Measurements from ENCODE around the gene ZP1.

Gene ZP1

GRCh38 chr11:60838132-60838531, 29.2 kb upstream of the ZP1 start:
- no peak overlapping the region for H3K4me3 ChIP-seq (ENCODE audit: control insufficient read depth, low read depth, low read length)
- DNase-seq (ENCODE audit: low read depth): no peak
- TF ChIP-seq, protein P1, sequence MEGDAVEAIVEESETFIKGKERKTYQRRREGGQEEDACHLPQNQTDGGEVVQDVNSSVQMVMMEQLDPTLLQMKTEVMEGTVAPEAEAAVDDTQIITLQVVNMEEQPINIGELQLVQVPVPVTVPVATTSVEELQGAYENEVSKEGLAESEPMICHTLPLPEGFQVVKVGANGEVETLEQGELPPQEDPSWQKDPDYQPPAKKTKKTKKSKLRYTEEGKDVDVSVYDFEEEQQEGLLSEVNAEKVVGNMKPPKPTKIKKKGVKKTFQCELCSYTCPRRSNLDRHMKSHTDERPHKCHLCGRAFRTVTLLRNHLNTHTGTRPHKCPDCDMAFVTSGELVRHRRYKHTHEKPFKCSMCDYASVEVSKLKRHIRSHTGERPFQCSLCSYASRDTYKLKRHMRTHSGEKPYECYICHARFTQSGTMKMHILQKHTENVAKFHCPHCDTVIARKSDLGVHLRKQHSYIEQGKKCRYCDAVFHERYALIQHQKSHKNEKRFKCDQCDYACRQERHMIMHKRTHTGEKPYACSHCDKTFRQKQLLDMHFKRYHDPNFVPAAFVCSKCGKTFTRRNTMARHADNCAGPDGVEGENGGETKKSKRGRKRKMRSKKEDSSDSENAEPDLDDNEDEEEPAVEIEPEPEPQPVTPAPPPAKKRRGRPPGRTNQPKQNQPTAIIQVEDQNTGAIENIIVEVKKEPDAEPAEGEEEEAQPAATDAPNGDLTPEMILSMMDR (conservative IDR thresholded peaks at IDR 0.05; ENCODE audit: control insufficient read depth, insufficient read depth, low read depth, low read length): no peak

DNA sequence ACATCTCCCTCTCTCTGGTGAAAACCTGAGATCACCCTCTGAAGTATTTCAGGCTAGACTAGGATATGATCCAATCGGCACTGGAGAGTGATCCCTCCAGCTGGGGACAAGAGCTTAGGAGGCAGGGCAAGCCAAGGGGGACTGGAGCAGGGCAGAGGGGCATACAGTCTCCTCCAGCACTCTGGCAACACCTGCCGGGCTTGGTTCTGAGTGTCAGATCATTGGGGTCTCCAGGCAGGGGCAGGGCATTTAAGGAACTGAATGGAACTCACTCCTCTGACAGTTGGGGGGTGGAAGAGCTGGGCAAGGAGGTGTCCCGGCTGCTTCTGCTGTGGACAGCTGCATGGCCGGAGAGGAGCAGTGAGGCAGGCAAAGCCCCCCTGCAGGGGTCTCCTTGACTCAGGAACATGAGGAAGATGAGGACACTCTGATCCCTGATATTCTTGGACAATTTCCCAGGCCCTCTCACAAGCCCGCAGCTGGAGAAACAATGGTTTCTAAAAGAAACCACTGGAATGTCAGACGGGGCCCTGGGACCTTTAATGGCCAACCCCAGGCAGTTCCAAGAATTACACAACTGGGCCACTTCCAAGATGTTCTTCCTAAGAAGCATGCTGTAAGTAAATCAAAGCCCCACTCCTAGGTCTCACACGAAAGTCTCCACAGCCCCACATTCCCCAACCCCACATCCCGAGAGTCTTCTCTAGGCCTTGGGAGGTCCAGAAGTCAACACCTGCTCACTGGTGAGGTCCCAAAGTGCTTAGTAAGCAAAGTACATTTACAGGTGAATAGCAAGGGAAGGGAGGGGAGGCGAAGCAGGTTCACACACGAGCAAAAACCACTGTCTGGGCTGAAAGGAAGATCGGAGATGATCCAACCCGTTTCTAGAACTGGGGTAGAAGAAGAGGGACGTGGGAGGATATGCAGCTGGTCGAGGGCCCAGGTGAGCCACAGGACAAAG, 26.6 kb upstream of the ZP1 start:
- peak; percentile 97 for DNase-seq (ENCODE audit: low read depth)
- TF ChIP-seq, protein P1 (conservative IDR thresholded peaks at IDR 0.05; ENCODE audit: control insufficient read depth, insufficient read depth, low read depth, low read length): no peak
- no peak overlapping the region for H3K4me3 ChIP-seq (ENCODE audit: control insufficient read depth, low read depth, low read length)

DNA sequence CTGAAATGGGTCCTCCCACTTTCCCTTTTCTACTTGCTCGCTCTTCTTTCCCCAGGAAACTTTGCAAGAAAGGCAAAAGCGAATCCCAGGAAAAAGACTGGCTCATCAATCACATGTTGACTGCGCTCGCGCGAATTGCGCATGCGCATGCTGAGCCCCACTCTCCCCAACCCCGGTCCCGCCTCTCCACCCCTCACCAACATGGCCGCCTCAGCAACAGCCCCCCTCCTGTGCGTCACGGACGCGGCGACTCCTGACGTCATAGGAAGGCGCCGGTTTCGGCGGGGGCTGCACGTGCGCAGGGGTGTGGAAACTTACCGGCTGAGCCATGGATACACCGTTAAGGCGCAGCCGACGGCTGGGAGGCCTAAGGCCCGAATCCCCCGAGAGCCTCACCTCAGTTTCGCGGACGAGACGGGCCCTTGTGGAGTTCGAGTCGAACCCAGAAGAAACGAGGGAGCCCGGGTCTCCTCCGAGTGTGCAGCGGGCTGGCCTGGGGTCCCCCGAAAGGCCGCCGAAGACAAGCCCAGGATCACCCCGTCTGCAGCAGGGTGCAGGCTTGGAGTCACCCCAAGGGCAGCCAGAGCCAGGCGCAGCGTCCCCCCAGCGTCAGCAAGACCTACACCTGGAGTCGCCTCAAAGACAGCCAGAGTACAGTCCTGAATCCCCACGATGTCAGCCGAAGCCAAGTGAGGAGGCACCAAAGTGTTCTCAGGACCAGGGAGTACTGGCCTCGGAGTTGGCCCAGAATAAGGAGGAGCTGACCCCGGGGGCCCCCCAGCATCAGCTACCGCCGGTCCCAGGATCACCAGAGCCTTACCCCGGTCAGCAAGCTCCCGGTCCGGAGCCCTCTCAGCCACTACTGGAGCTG, 25.3 kb upstream of the ZP1 start, which contains the start of gene CCDC86:
TSS of gene CCDC86 (plus strand) at position 317 of the 871 bp plus-strand sequence. CDS start at position 329, 12 bp downstream.
- TF ChIP-seq, protein P1 (conservative IDR thresholded peaks at IDR 0.05; ENCODE audit: control insufficient read depth, insufficient read depth, low read depth, low read length): no peak
- peak within 1 kb of the TSS; percentile 75 for H3K4me3 ChIP-seq (ENCODE audit: control insufficient read depth, low read depth, low read length)
- peak; percentile 96 for DNase-seq (ENCODE audit: low read depth)

- TF ChIP-seq, protein P1 (conservative IDR thresholded peaks at IDR 0.05; ENCODE audit: control insufficient read depth, insufficient read depth, low read depth, low read length): no peak
- H3K4me3 ChIP-seq (ENCODE audit: control insufficient read depth, low read depth, low read length): peak overlapping the region; percentile 75
- peak; percentile 57 for DNase-seq (ENCODE audit: low read depth)
Observed at GRCh38 chr11:60842668-60843600, 24.4 kb upstream of the ZP1 start.

DNA sequence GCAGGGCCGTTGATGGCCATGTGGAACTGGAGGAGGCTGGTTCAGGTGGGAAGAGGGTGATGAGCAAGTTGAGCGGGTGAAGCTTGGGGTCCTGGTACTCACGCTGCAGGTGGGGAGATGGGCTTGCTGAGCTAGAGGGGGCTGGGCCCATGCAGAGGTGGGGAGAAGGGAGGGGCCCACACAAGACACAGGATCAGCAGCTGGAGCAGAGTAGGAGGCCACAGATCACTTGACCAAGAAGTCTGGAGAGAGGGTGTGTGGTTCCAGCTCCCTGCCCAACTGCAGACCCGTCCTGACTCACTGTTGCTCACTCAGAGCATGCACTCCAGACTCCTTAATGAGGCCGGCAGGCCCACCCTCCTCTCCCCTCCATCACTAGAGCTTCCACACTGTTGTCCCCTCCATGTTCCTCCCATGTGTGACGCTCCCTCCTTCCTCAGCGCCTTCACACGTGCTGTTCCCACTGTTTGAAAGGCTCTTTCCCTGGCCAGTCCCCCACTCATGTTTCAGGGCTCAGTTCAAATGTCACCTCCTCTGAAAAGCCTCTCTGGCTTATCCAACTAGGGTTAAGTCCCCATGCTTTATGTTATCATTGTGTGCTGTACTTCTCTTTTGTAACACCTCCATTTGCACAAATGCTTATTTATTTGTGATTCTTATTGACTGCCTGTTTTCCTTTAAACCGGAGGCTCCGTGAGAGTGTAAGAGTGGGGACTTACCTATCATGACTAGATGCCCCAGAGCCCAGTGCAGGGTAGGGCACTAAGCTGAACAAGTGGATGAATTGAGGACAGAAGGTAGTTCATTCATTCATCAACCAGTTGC, 23.1 kb upstream of the ZP1 start:
- H3K4me3 ChIP-seq (ENCODE audit: control insufficient read depth, low read depth, low read length): peak overlapping the region; percentile 75
- peak; percentile 82 for DNase-seq (ENCODE audit: low read depth)
- TF ChIP-seq, protein P1 (conservative IDR thresholded peaks at IDR 0.05; ENCODE audit: control insufficient read depth, insufficient read depth, low read depth, low read length): no peak

All from fibroblast of mammary gland (primary cell).